Dermis microvascular lymphatic vessel endothelial cell (primary cell): ENCODE data around the gene MAST4. TPM values are rescaled to one million over a fixed set of nuclear protein-coding genes. Genes with fewer than 3 reads are reported as not detected.

Experiments
- DNase-seq, 2 donors: peaks; one replicate each; pipeline versions ENCODE4 v3.0.0 to v3.0.0-alpha.2; 2010; ENCODE audit warnings: low read depth in 2 of 2
- total RNA-seq: library from RNA; depleted of rRNA; stranded (reverse); fragments of >200 nt; gene quantifications from 2 replicates; pipeline ENCODE4 v1.2.1, GENCODE V29; 2014

MAST4 gene
- total RNA-seq: 14.2 and 25.4 TPM in 2 replicates

DNA sequence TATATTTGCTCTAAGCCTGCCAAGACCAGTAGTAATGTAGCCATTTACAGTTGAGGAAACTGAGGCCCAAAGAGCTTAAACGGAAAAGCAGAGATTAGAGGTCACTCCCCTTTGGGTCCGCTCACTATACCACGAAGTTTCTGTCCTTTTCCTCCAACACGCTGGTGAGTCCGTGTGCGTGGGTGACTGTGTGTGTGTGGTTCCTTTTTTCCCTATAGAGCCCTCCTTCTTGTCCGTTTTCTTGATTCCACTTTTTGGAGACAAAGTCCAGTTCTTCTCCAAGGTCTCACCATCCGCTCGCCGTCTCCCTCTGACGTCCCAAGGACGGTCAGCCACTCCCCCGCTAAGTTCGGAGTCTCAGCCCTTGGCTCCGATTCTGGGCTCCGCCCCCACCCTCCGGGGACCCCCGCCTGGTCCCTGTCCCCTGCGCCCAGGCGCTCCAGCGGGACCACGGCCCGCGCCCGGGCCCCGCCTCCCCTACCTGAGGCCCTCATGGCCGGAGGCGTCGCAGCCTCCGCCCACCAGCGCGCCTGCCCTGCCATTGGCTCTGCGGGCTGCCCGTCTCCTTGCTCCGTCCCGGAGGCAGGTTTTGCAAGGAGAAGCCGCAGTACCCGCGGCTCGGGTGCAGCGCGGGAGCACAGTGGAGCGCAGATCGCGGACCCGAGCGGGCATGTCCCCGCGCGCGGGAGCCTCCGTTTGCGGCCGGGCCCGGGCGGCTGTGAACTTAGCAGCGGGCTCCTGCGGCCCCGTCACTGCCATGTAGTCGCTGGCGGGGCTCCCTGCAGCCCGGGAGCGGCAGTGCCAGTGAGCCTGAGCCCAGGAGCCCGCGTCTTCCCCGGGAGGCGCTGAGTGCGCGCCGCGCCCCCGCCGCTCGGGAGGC, at the start of gene MAST4:
MAST4 (plus strand) TSS at position 638 of the 880 bp plus-strand sequence. CDS start 263 bp downstream, outside the sequence.
- DNase-seq: peak; percentile 60 to 85

DNA sequence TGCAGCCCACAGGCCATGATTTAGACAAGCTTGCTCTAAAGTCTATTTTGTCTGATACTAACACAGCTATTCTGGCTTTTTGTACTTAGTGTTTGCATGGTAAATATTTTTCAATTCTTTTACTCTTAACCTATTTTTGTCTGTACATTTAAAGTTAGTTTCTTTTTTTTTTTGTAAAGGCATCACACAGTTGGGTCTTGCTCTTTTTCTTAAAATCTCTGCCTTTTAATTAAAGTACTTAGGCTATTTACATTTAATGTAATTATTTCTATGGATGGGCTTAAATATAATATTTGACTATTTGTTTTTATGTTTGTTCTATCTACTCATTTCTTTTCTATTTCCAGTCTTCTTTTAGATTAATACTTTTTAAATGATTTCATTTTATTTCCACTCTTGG, 49.7 kb upstream of the MAST4 start:
- no peak for DNase-seq

DNA sequence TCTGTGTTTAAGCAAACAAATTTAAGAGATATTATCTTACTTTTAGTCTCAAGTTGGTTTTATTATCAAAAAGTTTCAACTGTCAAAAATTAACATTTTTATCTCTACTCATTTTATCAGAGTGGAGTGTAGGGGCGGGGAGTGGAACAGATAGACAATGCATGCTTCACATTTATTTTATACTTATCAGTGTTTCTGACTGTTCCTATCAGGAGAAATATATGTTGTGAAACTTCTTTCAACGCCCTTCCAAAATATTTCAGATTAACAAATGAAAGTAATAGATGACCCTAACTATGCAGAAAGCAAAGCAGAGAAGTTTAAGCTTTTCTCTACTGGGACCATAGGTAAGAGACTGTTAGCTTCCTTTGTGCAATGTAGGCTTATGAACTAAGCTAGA, 44.9 kb upstream of the MAST4 start:
- no peak for DNase-seq

DNA sequence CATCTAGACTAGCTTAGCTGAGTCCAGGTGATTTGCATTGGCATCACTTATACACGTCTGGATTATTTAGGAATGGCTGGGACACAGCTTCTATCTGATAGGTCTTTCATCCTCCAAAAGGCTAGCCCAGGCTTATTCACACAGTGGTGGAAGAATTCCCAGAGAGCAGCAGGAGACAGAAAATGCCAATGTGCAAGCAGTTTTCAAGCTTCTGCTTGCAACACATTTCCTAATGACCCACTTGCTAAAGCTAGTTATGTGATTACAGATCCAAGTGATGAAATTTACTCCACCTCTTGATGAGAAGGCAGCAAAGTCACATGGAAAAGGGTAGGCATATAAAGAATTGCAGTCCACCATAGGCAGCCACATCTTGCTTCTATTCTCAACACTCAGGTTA, 44.2 kb upstream of the MAST4 start:
- no peak for DNase-seq

DNA sequence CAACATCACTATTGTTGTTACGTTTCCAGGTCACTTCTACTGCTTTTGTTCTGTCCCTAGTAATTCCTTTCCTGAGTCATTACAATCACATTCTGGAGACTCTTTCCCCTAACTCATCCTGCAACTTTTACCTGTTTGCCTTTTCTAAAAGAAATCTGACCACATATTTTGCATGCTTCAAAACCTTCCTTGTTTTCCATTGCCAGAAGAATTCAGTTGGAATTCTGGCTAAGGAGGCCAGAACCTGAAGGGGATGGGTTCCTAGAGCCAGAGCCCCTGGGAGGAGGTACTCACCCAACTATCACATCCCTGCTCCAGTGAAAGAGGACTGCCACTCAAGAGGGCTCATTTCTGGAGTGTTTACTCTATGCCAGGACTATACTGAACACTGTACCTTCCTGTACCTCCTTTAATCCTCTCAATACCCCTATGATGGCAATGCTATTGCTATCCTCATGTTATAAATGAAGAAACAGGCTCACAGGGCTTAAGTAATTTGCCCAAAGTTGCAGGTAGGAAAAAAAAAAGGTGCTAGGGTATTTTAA, 42.8 kb upstream of the MAST4 start:
- no peak for DNase-seq

DNA sequence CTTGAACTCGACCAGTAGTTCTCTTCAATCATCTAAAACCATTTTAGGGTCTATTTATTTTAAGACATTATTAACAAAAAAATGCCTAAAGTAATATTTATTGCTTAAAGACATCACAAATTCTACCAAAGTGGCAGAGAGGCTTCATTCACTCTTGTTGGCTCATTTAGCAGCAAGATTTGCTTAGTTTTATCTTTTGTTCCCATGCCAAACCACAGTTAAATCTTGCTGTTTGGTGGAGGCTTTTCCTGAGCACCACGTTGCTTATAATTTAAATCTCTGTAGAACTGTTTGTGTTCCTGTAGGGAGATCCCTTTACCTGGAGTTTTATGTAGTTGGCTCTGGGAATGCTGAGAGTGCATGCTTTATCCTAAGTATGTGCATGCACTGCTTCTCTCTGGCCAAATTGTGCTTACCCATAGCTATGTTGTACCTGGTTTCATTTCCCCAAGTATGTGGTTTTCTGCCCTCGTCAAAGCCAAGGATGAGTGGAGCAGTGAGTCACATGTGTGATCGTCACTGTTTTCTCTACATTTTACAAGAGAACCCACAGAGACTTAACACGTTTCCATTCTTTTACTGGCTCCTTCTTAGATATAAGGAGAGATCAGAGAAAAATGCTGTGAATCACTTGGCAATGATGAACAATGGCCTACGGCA, 42.1 kb upstream of the MAST4 start:
- DNase-seq: no peak

DNA sequence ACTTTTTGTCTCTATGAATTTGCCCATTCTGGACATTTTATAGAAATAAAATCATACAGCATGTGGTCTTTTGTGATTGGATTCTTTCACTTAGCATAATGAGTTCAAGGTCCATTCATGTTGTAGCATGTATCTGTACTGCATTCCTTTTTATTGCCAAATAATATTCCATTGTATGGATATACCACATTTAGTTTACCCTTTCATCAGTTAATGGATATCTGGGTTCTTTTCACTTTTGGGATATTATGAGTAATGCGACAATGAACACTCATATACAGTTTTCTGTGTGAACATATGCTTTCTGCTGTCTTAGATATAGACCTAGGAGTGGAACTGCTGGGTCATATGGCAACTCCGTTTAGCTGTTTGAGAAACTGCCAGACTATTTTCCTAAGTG, 41.3 kb upstream of the MAST4 start:
- DNase-seq: no peak

DNA sequence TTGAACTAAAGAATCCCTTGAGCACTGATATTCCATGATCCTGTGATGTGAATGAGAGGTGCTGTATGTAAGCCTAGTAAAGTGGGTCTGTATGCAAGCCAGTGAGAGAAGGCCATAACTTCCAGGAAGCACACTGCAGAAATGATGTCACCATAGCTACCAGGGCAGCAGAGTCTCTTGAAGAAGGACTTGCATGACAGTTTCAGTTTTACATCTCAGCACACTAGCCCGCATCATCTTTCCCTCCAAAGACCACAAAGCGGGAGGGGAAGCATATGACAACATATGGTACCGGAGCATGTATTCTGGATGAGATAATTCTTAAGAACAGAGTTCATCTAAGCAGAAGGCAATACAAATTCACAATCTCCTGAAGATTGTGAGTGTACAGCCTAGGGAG, 37.6 kb upstream of the MAST4 start:
- DNase-seq: no peak

DNA sequence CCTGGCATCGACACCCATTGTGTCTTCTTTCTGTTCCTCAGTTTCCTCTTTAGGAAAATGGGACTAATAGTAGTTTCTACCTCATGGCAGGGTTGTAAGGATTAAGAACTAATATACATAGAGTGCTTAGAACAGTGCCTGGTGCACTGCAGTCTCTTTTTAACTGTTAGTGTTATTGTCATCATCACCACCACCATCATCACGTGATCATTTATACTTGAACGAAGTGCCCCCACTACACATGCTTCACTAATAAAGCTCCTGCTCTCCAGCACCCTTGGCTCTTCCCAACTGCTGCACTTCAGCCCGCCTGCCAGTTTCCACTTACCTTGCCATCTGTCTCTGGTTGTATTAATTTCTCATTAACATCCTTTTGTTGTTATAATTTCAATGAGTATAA, 35.8 kb upstream of the MAST4 start:
- no peak for DNase-seq

DNA sequence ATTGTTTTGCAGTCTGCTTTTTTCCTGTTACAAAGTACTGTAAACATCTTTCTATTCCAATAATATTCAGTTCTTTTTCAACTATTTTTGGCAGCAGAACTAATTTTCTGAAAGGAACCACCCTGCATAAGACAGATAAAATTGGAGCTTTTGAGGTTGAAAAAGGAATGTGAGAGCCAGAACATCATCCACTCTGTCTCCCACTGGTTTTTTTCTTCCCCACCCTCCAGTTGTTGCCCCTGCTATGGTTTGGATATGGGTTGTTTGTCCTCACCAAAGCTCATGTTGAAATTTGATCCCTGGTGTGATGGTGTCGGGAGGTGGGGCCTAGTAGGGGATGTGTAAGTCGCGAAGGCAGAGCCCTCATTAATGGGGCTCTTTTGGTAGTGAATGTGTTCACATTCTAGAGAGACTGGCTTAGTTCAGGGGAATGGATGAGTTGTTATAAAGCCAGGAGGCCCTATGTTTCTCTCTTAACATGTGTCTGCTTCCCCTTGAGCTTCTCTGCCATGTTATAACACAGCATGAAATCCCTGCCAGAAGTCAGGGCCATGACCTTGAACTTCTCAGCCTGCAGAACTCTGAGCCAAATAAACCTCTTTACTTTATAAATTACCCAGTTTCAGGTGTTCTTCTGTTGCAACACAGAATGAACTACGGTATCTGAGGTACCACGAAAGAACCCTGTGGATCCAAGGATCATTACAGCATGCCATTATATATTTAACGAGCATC, 34.8 kb upstream of the MAST4 start:
- no peak for DNase-seq

DNA sequence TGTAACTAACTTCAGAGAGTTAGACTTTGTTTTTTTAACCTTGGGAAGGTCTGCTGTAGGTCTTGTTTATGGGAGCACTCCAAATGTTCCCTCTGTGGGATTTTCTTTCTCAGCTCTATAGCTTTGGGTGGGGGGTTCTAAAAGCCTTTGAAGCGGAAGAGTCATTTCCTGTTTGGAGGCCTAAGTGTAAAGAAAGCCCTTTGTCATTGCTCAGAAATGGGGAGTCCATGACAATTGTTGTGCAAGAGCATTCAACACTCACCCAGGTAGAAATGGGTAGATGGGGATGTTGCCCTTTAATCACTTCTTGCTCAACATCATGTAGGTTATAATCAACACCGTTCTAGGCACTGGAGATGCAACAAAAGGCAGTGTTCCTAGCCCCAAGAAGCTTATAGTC, 30.3 kb upstream of the MAST4 start:
- DNase-seq: no peak

DNA sequence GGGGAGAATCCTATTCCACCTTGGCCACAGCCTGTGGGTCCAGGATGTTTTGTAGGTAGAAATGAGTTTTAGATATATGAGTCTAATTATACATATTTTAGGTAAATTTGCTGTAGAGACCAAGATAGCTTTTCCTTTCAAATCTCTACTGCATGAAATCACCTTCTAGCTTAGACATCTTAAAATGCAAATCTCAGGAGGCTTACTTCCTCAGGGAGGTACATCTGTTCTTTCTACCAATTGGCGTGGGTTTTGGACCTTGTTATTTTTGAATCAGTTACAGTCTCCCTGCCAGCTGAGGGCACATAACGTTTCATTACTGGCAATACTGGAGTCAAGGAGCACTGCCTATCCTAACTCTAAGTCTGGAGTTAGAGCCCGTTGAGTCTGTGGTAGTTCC, 28.7 kb upstream of the MAST4 start:
- DNase-seq: no peak

DNA sequence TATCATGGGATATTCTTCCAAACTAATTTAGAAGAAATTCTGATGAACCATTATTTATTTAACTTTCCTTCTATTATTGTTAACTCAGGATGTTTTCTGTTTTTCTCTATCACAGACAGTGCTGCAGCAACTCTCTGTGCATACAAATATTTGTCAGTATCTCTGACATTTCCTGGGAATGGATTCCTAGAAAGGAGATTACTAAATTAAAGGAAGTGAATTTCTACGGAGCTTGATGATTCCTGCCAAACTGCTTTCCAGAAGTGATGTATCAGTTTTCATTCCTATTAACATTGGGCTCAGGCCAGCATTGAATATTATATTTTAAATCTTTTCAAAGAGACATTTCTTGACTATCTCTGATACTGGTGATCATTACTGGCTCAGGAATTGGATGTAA, 26.0 kb upstream of the MAST4 start:
- no peak for DNase-seq

DNA sequence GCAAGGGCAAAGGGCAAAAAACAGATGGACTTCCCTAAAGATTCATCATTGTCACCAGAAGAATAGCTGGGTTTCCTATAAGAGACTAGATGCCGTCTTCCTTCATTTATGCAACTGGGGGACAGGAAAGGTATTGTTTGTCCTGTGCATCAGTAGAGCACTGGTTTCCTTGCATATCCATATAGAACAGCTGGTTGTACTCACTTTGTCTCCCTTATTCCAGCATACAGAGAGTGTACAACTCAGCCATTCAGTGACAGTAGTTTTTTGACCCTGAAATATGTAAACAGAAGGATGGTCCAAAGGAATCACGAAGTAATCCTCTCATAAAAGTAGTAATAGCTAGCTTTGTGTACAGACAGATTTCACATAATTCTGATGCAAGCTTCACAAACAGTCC, 22.5 kb upstream of the MAST4 start:
- DNase-seq: no peak

DNA sequence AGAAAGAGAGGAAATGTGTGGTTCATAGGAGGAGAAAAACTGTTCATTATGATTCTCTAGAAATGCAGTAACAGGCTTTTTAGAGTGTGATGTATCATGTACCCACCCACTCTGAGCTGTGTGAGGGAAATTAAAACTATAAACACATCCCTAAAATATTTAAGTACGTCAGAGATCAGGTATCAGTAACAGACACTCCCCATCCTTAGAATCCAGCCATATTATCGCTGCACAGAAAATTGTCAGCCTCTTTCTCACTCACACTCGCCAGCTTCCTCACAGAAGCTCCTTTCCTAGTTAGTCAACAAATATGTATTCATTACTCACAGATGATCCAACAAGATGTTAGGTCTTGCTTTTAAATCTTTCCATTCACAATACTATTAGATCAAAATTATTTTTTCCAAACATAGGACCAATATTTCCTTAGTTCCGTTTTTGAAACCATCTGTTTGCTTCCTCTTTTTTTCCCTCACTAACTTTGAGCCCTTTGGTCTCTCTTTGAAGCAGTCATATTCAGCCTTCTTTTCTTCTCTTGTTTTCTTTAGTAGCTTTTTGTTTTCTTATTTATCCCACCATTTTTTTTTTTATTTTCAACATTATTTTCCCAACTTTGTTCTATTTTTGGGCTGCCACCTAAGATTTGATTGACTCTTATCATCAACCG, 13.6 kb upstream of the MAST4 start:
- DNase-seq: no peak

DNA sequence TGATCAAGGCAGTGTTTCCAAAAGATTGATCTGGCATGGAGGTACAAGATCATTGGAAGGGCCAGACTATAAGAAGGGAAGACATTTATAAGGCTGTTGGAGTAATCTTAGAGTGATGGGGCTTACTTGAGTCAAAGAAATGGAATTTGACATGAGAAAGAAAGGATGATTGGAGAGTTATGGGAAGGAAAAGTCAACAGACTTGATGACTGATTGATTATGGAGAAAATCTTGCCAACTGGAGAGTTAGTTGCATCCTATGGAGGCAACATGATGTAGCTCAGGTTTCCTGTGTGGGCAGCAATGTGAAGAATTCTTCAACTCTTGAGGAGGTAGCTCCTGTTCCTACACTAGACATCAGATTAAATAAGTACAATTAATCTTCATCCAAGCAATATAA, 10.9 kb upstream of the MAST4 start:
- DNase-seq: no peak

DNA sequence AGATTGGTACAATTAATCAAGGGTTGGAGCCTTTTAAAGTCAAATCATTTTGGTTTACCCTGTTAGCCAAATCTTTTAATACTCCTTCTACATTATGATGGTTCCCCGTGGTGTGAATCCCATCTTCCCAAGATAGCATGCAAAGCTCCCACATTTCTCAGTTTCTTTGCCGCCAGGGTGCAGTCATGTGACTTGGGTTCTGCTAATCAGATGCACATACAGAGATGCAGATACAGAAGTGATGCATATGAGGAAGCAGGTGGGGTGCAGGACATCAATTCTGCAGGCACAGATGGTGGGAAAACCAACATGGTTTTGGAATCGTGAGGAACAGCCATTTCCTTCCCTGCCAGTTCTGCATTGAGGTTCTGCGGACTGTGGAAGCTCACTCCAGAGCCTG, 8.4 kb upstream of the MAST4 start:
- no peak for DNase-seq

DNA sequence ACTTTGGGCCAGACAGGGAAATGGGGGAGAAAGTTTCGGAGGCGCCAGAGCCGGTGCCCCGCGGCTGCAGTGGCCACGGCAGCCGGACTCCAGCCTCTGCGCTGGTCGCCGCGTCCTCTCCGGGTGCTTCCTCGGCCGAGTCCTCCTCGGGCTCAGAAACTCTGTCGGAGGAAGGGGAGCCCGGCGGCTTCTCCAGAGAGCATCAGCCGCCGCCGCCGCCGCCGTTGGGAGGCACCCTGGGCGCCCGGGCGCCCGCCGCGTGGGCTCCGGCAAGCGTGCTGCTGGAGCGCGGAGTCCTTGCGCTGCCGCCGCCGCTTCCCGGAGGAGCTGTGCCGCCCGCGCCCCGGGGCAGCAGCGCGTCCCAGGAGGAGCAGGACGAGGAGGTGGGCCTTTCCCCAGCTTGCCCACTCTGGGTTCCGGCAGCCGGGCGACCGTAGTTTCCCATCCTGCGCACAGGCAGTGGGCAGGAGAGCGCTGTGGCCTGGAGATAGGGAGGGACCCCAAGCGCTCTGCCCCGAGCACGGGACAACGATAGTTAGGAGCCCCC, 516 bp downstream of the MAST4 start:
- DNase-seq: peak in 1 of 2 donors; percentile 7

DNA sequence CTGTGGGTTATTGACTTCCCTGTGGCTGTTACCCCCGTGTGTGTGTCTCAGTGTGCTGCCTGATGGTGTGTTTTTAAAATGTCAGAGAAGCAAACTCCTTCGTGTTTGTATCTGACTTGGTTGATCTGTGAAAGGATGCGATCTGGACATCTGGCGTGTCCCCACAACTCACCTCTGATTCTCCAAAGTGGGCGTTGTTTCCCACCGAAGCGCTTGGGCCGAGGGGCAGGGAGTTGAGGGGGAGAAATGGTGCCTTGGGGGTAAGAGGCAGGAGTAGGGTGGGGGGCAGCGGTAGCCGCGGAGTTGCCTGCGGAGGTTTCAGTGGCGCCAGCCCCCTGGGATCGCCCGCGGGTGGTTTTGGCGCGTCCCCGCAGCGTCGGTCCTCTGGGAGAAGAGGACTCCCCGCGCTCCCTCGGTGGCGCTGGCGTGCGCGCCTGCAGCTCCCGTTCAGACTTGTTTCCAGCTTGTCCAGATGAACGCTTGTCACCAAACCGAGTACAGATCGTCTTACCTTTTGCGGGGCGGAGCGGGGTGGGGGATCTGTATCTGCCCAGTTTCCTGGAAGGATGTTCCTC, 1.1 kb downstream of the MAST4 start:
- peak in 1 of 2 donors; percentile 26 for DNase-seq

DNA sequence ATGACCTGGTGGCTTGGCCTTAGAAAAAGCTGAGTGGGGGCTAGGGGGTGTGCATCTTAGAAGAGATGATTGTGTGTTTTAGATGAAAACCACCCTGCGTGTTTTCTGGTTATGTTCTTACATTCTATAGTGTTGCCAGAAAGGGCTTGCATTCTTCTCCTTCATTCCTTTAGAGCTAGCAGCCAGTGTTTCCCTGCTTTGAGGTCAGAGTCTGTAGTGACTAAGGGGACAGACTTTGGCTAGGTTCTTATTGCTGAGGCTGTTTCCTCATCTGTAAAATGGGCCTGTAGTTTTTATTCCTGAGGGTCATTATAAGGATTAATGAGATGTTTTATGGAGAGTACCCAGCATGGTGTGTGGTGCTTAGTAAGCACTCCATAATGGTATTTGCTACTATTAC, 6.4 kb downstream of the MAST4 start:
- DNase-seq: no peak

DNA sequence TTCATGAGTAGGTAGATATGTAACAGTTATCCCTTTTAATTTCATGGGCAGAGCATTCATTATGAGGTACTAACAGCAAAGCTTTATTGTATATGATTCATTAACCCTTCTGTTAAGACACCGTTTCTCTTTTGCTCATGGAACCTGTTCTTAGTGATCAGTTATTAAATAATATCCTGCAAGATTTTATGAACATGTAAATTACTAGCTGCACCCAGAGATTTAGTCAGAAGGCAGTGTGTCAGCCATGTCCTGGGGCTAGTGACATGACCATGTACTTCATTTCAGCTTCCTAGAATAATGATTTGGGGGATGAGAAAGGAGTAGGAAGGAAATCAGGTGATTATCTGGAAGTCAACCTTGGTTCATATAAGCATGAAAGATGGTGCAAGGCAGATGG, 7.0 kb downstream of the MAST4 start:
- DNase-seq: no peak
